RWPE2 (cell line): ENCODE data around the gene DLL1.

Experiments used
- ATAC-seq: fragments of 200-7000 bp; cut with Tn5 transposase; 3 replicates; pipeline ENCODE4 v1.9.1; 2021; ENCODE audit warnings: low read depth
- DNase-seq: peaks from one replicate; pipeline ENCODE4 v3.0.0-alpha.2; 2020; ENCODE audit warnings: low spot score
- H3K27ac ChIP-seq: fragments of 450-650 bp; 2 replicates; pipeline ENCODE4 v1.5.1; 2017; ENCODE audit warnings: mild to moderate bottlenecking; ENCODE audit not compliant: poor library complexity, severe bottlenecking
- H3K27me3 ChIP-seq: fragments of 250-450 bp; sonication (Bioruptor Pico); 2 replicates; pipeline ENCODE4 v1.5.1; 2021; ENCODE audit warnings: mild to moderate bottlenecking, moderate library complexity; ENCODE audit not compliant: insufficient read depth, poor library complexity, severe bottlenecking
- H3K36me3 ChIP-seq: fragments of 250-450 bp; sonication (Bioruptor Pico); 2 replicates; pipeline ENCODE4 v1.5.1; 2020; ENCODE audit warnings: low read depth, mild to moderate bottlenecking, moderate library complexity
- H3K4me1 ChIP-seq: fragments of 250-450 bp; sonication (Bioruptor Pico); 2 replicates; pipeline ENCODE4 v1.5.1; 2021; ENCODE audit warnings: mild to moderate bottlenecking, moderate library complexity; ENCODE audit not compliant: insufficient read depth, poor library complexity, severe bottlenecking
- H3K4me3 ChIP-seq: fragments of 250-450 bp; sonication (Bioruptor Pico); 2 replicates; pipeline ENCODE4 v1.5.1; 2021; ENCODE audit warnings: mild to moderate bottlenecking, moderate library complexity; ENCODE audit not compliant: severe bottlenecking
- H3K9me3 ChIP-seq: fragments of 250-450 bp; sonication (Bioruptor Pico); 2 replicates; pipeline ENCODE4 v1.5.1; 2021; ENCODE audit warnings: mild to moderate bottlenecking, moderate library complexity; ENCODE audit not compliant: severe bottlenecking
- TF ChIP-seq, protein P1 (sequence below): fragments of 450-650 bp; IDR thresholded peaks from one replicate; pipeline ENCODE4 v1.5.1; 2017; ENCODE audit warnings: mild to moderate bottlenecking, moderate library complexity; ENCODE audit not compliant: poor library complexity, severe bottlenecking

DLL1 gene

DNA sequence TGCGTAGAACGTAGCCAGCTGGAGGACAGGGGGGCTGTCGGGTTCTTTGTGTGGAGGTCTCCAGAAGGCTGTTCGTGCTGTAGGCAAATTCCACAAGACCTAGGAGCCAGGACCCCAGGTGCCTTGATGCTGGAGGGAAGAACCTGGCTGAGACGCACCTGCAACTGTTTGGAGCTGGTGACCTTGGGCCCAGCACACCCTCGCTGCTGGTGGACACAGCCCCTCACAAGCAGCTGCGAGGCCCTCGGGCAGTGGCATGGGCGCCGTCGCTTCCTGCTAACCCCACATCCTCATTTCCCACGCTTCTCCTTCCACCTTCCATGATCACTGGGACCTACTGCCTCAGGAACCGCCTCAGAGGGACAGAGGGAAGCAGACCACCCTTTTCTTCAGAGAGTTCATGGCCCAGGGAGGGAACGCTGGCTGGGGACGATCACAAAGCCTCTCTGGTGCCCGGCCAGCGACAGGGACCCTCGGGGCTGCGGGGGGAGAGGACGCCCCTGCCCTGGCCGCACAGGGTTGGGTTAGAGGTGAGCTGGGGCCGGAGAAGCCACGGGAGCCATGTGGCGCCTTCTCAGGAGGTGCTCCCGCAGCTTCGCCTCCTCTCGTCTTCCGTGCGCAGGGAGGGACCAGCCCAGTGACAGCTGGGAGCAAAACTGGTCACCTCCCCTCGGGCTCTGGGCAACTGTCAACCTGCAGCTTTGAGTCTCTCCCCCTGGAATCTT, 18.4 kb downstream of the DLL1 start:
- H3K4me3 ChIP-seq, result no peak overlapping the region

DNA sequence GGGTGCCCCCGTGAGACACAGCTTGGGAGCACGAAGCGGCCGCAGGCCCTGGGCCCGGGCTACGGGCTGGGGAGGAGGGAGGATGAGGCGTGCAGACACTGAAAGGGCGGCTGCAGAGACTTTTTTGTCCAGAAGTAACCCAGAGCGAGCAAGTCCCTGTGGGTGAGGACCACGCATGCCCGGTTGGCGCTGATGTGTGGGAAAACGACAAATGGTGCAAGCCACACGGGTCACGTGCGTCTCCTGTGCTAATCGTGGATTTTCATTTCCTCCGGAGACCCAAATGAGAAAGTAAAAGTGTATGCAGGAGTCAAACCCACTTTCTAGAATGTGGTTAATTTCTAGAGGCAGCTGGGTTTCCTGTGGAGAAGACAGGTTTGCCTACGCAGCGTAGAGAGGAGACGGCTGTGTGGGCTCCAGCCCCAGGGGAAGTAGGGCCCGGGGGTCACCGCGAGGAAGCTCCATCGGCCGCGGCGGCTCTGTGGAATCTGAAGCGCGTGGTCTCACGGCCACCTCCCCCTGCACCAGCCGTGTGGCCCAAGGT, 19.0 kb downstream of the DLL1 start:
- Histone ChIP-seq H3K4me1 (no peaks in the 10 kb centered on the region), H3K27ac (no peak overlapping the region), H3K4me3 (no peak overlapping the region), H3K9me3 (no peaks in the 10 kb centered on the region), H3K36me3 (no peaks in the 10 kb centered on the region), H3K27me3 (no peaks in the 10 kb centered on the region)
- no peak for DNase-seq
- TF ChIP-seq, protein P1, sequence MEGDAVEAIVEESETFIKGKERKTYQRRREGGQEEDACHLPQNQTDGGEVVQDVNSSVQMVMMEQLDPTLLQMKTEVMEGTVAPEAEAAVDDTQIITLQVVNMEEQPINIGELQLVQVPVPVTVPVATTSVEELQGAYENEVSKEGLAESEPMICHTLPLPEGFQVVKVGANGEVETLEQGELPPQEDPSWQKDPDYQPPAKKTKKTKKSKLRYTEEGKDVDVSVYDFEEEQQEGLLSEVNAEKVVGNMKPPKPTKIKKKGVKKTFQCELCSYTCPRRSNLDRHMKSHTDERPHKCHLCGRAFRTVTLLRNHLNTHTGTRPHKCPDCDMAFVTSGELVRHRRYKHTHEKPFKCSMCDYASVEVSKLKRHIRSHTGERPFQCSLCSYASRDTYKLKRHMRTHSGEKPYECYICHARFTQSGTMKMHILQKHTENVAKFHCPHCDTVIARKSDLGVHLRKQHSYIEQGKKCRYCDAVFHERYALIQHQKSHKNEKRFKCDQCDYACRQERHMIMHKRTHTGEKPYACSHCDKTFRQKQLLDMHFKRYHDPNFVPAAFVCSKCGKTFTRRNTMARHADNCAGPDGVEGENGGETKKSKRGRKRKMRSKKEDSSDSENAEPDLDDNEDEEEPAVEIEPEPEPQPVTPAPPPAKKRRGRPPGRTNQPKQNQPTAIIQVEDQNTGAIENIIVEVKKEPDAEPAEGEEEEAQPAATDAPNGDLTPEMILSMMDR, result no peak
- ATAC-seq, result no peak

More for the DNA sequence above, 18.4 kb downstream of the DLL1 start:
- H3K36me3 ChIP-seq, result no peaks in the 10 kb centered on the region
- DNase-seq (no peak), ATAC-seq (no peak)
- TF ChIP-seq, protein P1, result no peak
- H3K27ac ChIP-seq, result no peak overlapping the region
- H3K27me3 ChIP-seq, result no peaks in the 10 kb centered on the region
- no peaks in the 10 kb centered on the region for H3K4me1 ChIP-seq
- H3K9me3 ChIP-seq, result no peaks in the 10 kb centered on the region

DNA sequence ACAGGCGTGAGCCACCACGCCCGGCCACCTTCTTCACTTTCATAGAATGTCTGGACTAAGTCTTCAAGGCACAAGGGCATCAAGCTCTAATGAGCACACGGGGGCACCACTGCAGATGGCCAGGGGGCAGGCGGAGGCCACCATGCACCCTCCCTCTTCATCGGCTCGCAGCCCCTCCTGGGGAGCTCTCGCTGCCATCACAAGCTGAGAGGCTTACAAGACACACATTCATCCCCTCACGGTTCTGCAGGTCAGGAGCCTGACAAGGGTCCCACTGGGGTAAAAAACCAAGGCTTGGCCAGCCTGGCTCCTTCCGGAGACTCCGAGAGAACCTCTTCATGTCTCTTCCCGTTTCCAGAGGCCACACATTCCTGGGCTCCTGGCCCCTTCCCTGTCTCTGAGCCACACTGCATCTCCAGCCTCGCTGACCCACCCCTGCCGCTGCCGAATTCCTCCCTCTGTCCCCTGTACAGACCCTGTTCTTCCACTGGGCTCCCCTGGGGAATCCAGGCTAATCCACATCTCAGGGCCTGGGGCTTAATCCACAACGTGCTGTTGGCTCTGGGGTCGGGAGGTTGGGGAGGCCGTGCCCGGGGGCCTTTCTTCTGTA, 19.8 kb downstream of the DLL1 start:
- Histone ChIP-seq H3K9me3 (no peaks in the 10 kb centered on the region), H3K4me3 (no peak overlapping the region), H3K36me3 (no peaks in the 10 kb centered on the region), H3K27ac (no peak overlapping the region), H3K27me3 (no peaks in the 10 kb centered on the region), H3K4me1 (no peaks in the 10 kb centered on the region)
- ATAC-seq (no peak), DNase-seq (peak; percentile 52)
- TF ChIP-seq, protein P1, result no peak

DNA sequence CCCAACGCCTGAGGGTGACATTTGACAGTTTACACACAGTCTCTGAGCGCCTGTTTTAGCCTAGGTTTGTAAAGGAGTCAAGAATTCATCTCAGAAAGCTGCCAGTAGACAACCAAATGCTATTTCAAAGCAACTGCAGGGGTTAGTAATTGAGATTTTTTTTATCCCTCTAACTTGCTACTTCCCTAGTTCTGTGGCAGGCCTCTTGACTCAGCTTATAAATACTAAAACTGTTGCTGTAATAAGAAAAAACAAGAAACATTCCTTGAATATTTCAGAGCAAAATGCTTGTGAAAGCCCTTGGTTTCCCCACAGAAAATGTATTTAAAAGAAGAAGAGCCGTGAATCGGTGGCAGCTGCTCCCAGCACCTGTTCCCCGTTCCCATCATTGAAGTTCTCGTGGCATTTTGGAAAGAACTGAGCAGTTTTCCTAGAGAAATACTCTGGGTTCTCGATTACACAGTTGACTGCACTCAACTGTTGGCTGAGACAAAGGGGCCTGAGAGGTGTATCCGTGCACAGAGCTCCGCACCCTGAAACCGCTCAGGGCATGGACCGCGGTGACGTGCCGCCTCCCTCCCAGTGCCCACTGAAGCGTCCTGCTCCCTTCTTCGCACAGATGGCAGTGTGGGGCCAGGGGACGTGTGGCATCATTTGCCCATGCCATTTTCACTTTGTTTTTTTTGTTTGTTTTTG, 20.9 kb downstream of the DLL1 start:
- Histone ChIP-seq H3K4me3 (no peak overlapping the region), H3K27ac (no peak overlapping the region), H3K36me3 (no peaks in the 10 kb centered on the region), H3K4me1 (no peaks in the 10 kb centered on the region), H3K9me3 (no peaks in the 10 kb centered on the region), H3K27me3 (no peaks in the 10 kb centered on the region)
- TF ChIP-seq, protein P1, result no peak
- ATAC-seq (no peak), DNase-seq (peak; percentile 32)
